HG02798 (cell line): ENCODE data around the gene SYT5.
"Not testable (repeated sequence)": the region's sequence is repeated elsewhere in the genome, so short reads cannot be mapped to it uniquely, and the experiment has no call there.

Experiments
- ATAC-seq: cut with Tn5 transposase; IDR thresholded peaks from one replicate; pipeline ENCODE4 v1.9.1; 2021; ENCODE audit warnings: mild to moderate bottlenecking; ENCODE audit not compliant: unreplicated experiment, poor library complexity

SYT5 gene

GRCh38 chr19:55179606-55180484, at the start of gene SYT5:
TSS of gene SYT5 (minus strand) at chr19:55180289. CDS start at chr19:55179041, 1,248 bp downstream.
- ATAC-seq: peak; percentile 23

- no peak for ATAC-seq
Observed at GRCh38 chr19:55229789-55230182, 49.7 kb upstream of the SYT5 start.

GRCh38 chr19:55229145-55229788, 49.2 kb upstream of the SYT5 start:
- ATAC-seq: no peak

GRCh38 chr19:55228403-55229031, 48.4 kb upstream of the SYT5 start, which contains the start of gene TMEM86B:
TSS of gene TMEM86B (minus strand) at chr19:55228763. CDS start at chr19:55228741, 22 bp downstream.
- ATAC-seq: no peak

- no peak for ATAC-seq
Observed at GRCh38 chr19:55228015-55228391, 47.9 kb upstream of the SYT5 start.

- no peak for ATAC-seq
Observed at GRCh38 chr19:55227241-55228014, 47.3 kb upstream of the SYT5 start.

- ATAC-seq: no peak
Observed at GRCh38 chr19:55226788-55227187, 46.7 kb upstream of the SYT5 start.

GRCh38 chr19:55226273-55226672, 46.2 kb upstream of the SYT5 start:
- ATAC-seq: no peak

GRCh38 chr19:55225415-55225958, 45.4 kb upstream of the SYT5 start:
- ATAC-seq: no peak

- not testable (repeated sequence) for ATAC-seq
Observed at GRCh38 chr19:55224679-55225414, 44.8 kb upstream of the SYT5 start.

GRCh38 chr19:55224038-55224665, 44.1 kb upstream of the SYT5 start:
- ATAC-seq: no peak

GRCh38 chr19:55223291-55224037, 43.4 kb upstream of the SYT5 start:
- no peak for ATAC-seq

- ATAC-seq: no peak
Observed at GRCh38 chr19:55220525-55220924, 40.4 kb upstream of the SYT5 start.

GRCh38 chr19:55216461-55217198, 36.5 kb upstream of the SYT5 start:
- ATAC-seq: no peak

GRCh38 chr19:55213547-55213946, 33.5 kb upstream of the SYT5 start:
- no peak for ATAC-seq

- ATAC-seq: no peak
Observed at GRCh38 chr19:55212447-55212846, 32.4 kb upstream of the SYT5 start.

- ATAC-seq: no peak
Observed at GRCh38 chr19:55209693-55210472, 29.8 kb upstream of the SYT5 start.
